NCI-H1105 (cell line): ENCODE results near the gene TSC22D1.
"Not testable (repeated sequence)": the region's sequence is repeated elsewhere in the genome, so short reads cannot be mapped to it uniquely, and the experiment has no call there.

Source experiments
- DNase-seq: peaks from one replicate; lab custom pipeline; 2025; lab: John Stamatoyannopoulos, UW

TSC22D1 gene

DNA sequence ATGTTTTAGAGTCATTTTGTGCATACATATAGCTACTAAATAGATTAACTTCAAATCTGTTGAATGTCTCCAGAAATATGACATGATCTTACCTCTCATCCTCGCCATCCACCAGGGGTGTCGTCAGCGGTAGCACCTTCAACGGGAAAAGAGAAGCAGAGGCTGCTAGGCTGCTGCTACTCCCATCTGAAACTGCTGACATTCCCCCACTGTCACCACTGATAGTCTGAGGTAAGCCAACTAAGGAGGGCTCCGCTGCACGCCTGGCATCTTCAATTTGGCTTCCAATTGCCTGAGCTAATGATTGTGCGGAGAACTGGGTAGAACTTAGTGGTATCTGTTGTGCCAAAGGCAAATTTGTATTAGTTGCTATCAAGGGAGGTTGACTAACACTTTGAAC, 3.1 kb downstream of the TSC22D1 start:
- DNase-seq, result no peak

DNA sequence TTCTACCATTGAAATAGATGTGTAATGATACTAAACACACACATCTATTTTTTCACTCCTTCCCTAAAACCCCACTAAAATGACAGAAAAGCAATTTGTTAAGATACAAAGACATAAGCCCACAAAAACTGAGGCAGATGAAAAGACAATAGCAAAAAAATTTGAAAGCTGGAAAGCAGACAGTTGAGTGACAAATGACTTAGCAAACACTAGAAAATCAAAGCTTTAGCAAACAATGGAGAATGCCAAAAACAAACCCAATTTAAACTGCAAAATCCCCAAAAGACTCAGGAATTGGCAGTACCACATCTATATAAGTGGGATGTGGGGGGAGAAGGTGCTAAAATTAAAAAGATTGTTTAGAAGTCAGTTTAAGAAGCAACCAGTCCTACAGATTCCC, 9.5 kb downstream of the TSC22D1 start:
- DNase-seq, result no peak

DNA sequence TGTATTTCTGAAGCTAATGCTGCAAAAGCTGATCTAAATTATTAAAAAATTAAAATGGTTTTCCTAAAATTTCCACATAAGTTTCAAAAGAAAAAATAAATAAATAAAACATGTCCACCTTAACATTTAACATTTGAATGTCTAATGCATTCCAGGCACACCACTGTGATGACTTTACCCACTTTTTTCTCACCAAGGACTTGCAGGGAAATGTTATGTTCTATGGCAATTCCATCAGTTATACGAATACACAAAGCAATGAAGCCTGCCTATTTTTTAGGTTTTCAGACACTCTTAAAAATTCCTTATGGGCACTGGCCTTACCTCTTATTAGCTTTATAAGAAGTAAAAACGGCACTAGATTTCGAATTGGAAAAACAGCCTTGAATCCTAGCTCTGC, 10.2 kb downstream of the TSC22D1 start:
- DNase-seq, result no peak

DNA sequence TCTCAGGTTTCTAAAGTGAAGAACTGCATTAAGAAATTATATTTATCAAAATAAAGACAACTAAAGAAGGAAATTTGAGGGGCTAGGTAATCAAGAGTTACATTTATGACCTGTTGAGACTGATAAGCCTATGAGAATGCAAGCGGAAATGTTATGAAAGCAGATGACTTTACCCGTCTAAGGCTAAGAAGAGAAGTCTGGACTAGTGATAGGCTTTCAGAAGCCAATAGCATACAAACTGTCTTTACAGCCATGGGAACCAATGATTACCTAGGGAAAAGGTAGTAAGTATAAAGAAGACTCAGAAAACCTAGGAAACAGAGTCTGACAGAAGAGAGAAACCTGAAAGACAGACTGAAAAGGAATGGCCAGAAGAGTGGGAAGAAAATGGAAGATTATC, 11.2 kb downstream of the TSC22D1 start:
- no peak for DNase-seq

DNA sequence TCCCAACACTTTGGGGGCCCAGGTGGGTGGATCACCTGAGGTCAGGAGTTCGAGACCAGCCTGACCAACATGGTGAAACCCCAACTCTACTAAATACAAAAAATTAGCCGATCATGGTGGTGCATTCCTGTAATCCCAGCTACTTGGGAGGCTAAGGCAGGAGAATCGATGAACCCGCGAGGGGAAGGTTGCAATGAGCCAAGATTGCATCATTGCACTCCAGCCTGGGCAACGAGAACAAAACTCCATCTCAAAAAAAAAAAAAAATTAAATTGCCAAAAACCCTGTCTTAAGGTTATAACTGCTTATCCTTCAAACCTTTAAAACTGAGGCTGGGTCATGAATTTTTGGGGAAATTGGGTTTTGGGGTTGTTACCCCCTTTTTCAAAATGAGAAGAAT, 13.3 kb downstream of the TSC22D1 start:
- not testable (repeated sequence) for DNase-seq

DNA sequence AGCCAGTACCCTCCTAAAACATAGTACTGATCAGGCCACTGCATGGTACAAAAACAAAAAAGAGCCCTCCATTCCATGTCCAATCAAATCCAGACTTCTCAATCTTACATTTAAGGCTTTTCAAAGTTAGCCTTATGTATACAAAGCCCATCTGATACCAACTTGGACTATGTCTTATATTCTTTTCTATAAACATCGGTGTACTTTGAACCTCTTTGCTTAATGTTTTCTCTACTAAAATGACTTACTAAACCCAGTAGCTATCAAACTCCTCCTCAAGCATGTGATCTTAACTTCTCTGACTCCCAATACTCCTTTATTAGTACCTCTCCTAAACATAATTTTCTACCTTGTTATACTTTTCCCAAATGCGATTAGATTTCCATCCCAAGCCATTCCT, 14.8 kb downstream of the TSC22D1 start:
- DNase-seq, result no peak

DNA sequence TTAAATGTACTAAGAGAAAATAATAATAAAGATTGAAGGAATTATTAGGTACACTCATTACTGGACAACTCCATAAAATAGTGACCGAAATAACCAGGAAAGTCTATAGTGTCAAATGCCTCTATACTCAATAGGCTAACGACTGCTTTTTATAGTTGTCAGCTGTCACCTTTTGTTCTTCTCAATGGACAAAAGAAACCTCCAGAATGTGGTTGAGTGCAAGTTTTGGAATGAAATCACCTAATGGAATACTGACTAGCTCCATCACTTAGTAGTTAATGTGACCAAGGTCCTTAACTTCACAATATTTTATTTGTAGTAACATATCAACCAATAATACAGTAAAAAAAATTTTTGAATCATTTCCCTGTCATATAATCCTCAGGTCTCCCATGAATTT, 18.1 kb downstream of the TSC22D1 start:
- no peak for DNase-seq

DNA sequence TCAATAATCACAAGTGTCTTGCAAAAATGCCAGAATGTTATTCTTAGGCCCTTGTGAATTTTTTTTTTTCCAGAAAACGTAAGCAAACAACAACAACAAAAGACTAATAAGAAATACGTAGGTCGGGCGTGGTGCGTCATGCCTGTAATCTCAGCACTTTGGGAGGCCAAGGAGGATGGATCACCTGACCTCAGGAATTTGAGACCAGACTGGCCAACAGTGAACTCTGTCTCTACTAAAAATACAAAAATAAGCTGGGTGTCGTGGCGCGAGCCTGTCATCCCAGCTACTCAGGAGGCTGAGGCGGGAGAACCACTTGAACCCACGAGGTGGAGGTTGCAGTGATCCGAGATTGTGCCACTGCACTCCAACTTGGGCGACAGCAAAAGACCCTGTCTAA, 20.9 kb downstream of the TSC22D1 start:
- no peak for DNase-seq

DNA sequence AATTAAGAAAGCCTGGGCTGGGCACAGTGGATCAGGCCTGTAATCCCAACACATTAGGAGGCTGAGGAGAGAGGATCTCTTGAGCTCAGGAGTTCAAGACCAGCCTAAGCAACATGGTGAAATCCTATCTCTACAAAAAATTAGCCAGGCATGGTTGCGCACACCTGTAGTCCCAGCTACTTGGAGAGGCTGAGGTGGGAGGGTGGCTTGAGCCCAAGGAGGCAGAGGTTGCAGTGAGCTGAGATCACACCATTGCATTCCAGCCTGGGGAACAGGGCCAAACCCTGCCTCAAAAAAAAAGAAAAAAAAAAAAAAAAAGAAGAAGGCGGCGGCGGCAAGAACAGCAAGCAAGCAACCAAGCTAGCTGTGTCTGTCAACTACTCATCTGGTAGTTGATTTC, 26.7 kb downstream of the TSC22D1 start:
- no peak for DNase-seq

DNA sequence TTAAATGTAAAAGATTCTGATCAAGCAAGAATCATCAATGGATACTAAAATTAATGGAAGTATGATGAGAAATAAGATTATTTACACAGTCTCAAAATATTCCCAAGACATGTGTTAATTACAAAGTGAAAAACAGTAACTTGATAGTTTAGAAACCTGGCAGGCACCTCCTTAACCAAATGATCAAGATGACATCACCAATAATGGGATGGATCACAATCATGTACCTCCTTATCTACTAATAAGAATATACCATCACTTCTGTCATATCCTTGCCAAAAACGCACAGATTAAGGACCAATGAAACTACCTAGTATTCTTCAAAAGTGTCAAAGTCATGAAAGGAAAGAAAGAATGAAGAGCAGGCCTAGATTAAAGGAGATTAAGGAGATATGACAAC, 30.0 kb downstream of the TSC22D1 start:
- DNase-seq, result no peak

DNA sequence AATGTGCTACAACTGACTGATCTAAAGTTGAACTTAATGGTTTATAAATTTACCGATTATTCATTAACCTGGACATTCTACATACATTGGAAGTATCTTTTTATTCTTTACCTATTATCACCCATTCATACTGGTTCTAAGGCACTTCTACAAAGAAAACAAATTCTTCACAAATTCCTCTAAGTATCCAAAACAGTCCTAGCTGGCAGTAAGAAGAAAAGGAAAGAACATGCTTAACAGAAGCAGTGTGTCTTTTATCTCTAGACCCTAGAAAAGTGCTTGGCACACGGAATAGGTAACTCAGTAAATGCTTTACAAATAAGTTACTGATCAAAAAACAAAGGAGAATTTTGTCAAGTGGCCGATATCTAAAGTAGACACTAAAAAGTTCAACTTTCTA, 32.8 kb downstream of the TSC22D1 start:
- DNase-seq, result no peak

DNA sequence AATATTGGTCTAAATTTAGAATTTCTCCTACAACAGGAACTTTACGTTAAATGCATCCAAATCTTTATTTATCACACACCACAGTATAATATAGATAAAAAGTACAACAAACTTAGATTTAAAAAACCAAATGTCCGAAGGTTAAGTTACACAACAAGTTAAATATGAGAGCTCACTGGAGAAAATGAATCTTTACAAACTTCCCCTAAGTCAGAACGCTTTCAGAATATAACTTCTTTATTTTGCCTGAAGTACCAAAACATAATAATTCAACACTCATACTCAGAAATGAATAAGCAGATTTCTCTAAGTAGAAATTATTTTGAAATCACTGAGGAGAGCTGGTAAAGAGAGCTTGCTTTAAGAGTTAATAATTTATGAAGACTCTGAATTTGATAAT, 33.8 kb downstream of the TSC22D1 start:
- DNase-seq, result no peak

DNA sequence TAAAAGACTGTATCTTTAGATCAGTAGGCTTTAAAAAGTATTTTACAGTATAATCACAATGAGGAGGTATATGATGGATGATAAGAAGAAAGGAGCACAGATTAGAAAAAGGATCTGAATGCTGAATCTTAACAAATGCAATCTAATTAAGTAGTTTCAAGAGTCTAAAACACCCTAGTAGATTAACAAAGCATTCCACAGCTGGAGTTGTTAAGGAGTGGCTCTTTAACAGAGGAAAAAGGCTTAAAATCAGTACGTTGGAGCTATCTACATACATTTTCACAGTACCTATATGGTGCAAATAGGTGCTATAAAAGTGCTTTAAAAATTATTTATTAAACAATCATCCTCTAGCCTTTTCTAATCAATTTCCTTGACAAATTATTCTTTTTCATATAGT, 34.5 kb downstream of the TSC22D1 start:
- no peak for DNase-seq

DNA sequence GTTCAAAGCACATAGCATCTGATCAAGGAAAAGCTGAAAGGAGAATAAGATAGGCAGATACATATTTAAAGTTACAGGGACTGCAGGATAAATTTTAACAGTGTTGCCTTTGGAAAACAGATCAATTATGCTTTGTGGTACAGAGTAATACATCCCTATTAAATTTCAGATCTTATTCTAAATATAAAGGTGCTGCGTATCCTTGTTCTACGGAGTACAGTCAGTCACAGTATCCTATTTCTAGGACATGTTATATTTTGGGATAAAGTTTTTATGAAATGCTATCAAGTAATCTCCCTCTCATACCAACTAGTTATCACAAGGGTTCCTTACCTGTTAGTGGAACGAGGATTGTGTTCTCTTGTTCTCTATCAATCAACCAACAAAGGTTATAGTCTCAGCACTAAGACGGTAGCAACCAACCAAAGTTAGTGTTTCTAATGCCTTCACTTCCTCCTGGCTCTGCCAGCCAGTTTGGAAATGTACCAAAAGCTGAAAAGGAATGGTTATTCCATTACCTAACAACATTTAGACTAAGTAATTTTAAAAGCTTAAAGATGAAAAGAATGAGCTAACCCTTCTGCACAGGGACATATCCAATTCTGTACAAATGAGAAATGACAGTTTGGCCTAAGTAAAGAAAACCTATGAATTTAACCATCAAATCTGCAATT, 35.2 kb downstream of the TSC22D1 start:
- no peak for DNase-seq

DNA sequence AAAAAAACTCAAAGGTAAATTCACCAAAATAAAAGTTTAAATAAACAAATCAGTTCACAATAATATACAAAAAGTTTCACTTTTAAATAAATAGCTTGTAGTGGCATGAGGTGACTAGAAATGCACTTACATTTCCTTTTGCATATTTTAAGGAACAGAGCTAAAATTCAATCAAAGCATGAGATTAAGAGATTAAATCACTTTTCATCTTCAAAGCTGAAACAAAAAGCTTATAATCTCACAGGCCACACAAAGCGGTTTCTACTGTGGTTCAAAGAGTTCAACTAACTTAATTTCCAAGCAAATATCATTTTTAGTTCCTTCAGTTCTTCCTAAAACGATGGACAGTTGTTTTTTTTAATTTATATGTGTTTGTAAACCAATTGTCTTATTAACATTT, 38.9 kb downstream of the TSC22D1 start:
- no peak for DNase-seq

DNA sequence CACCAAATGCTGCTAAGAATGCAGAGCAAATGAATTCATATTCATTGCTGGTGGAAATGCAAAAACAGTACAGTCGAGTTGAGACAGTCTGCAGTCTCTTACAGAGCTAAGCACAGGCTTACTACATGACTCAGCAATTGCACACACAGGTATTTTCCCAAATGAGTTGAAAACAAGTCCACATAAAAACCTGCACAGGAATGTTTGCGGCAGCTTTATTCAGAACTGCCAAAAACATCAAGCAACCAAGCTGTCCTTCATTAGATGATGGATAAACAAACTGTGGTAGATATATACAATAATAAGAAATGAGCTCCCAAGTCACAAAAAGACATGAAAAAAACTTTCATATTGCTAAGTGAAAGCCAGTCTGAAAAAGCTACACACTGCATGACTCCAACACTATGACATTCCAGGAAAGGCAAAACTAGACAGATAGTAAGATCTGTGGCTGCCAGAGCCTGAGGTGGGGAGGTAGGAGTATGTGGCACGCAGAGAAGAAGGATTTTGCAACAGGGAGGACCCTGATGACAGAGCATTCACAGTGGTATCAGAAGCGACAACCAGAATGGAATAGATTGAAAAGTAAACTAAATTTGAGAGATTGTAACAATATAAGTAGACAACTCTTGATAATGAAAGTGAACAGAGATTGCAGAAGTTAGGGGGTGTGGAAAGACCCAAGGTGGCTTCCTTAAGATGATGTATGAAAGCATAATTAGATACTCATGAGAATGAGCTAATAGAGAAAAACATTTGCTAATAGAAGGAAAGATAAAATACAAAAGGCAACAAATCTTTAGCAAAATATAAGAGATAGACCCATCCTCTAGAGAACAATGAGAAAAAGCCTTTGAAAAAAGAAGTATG, 52.7 kb downstream of the TSC22D1 start:
- no peak for DNase-seq

DNA sequence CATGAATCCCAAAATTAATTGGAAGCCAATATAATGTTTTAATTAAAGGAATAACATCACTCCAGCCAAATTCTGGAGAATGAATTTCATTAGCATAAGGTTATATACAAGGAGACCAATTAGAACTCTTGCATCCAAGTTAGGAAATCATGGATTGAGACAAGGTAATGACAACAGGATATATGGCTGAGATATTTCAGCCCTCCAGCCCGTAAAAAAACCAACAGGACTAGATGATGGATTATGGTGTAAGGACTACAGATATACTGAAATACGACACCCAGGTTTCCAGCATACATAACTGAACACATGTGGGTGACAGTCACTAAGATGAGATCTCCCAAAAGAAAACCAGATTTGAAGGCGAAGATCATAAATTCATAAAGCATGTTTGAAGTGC, 56.5 kb downstream of the TSC22D1 start:
- DNase-seq, result no peak

DNA sequence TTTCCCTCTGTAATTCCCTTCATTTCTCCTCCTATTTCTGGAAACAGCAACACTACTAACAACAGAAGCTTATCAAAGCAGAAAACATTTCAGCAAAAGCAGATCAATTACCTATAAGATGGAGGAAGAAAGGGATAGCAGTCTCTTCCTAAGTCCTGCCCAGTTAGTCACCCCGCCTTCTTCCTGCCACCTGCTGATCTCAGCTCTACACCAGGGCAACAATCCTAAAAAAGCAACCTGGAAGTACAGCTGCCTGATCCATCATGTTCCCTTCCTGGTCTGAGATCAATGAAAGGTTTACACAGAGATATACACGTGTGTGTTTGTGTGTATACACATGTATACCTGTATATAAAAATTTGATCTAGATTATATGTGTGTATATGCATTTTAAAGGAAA, 59.4 kb downstream of the TSC22D1 start:
- no peak for DNase-seq

DNA sequence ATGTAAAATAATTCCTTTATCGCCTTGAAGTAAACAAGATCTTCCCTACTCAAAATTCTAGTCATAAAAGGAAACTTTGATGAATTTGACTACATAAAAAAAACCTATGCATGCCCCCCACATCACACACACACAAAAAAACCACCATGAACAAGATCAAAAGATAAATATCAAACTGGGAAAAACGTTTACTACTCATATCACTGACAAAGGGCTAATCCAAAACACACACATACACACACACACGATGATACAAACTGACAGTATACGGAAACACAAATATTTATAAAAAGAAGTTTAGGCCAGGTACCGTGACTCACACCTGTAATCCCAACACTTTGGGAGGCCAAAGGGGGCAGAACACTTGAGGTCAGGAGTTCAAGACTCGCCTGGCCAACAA, 61.9 kb downstream of the TSC22D1 start:
- DNase-seq, result no peak

DNA sequence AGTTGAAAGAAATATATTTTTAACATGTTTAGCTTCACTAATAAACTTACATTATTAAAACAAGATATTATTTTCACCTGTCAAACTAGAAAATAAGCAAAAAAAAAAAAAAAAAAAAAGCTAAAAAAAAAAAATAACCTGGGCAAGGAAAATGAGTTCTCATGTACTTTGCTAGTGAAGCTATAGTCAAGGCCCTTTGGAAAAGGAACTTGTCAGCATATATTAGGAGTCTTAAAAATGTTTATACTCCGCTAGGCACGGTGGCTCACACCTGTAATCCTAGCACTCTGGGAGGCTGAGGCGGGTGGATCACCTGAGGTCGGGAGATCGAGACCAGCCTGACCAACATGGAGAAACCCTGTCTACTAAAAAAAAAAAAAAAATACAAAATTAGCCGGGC, 66.3 kb downstream of the TSC22D1 start:
- not testable (repeated sequence) for DNase-seq

DNA sequence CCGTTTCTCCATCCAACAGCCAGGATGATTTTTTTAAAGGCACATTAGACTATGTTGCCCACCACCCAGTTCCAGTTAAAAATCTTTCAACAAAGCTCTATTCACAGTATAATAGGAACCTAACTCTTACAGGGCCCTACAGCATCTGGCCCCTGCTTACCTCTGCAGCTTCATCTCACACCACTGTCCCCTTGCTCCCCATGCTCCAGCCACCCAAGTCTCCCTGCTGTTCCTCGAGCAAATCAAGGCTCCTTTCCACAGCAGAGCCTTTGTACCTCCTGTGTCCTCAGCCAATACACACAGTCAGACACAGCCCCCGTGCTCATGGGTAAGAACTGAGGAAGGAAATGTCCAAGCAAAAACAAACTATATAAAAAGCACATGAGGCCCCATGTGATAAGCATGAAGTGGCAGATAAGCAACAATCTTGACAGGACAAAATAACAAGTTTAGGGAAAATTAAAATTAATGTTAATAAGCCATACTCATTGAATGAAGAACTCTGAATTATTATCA, 67.5 kb downstream of the TSC22D1 start:
- DNase-seq, result no peak

DNA sequence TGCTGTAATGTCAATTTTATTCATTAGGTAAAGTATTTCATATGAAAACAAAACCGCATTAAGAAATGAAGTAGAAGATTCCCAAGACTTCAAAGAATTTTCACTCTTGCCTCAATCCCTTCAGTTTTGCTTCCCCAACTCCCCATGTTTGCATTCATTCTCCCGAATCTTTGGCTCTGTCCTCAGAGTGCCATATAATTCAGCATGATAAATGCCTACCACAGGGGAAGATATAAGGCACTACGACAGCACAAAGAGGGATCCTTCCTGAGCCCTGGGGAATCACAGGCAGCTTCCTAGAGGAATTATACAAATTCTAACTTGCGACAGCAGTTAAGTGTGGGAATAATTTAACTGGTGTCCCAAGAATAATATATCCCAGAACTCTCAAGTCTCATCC, 68.5 kb downstream of the TSC22D1 start:
- DNase-seq, result no peak

DNA sequence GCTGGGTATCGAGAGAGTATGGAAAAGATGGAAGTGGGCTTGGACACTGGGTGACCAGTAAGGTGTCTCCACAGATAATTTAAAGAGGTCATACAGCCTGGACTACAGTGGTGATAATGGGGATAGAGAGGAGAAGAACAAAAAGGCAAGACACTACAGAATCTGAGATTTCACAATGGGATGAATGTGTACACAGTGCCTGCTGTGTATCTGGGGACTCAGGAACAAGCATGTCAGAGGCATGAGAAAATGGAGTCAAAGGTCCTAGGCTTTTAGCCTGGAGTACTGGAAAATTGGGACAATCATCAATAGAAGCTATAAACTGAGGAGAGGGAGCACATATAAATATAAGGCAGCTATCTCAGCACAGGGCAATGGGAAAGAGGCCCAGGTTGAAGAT, 69.4 kb downstream of the TSC22D1 start:
- no peak for DNase-seq

DNA sequence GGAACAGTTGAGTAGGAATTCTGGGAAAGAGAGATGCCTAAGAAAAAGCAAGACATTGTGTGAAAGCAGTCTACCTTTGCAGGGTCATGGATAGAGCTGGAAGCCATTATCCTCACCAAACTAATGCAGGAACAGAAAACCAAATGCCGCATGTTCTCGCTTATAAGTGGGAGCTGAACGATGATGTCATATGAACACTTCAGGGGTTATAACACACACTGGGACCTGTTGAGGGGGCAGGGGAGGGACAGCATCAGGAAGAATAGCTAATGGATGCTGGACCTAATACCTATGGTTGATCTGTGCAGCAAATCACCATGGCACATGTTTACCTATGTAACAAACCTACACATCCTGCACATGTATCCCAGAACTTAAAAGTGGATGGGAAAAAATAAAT, 69.9 kb downstream of the TSC22D1 start:
- no peak for DNase-seq
